Measurements from ENCODE around the gene ENDOD1. TPM values are rescaled to one million over a fixed set of nuclear protein-coding genes. Genes with fewer than 3 reads are reported as not detected.

The ENDOD1 gene
- total RNA-seq, 2 donors from 2014 or later = 68.1 to 71.8 TPM

DNA sequence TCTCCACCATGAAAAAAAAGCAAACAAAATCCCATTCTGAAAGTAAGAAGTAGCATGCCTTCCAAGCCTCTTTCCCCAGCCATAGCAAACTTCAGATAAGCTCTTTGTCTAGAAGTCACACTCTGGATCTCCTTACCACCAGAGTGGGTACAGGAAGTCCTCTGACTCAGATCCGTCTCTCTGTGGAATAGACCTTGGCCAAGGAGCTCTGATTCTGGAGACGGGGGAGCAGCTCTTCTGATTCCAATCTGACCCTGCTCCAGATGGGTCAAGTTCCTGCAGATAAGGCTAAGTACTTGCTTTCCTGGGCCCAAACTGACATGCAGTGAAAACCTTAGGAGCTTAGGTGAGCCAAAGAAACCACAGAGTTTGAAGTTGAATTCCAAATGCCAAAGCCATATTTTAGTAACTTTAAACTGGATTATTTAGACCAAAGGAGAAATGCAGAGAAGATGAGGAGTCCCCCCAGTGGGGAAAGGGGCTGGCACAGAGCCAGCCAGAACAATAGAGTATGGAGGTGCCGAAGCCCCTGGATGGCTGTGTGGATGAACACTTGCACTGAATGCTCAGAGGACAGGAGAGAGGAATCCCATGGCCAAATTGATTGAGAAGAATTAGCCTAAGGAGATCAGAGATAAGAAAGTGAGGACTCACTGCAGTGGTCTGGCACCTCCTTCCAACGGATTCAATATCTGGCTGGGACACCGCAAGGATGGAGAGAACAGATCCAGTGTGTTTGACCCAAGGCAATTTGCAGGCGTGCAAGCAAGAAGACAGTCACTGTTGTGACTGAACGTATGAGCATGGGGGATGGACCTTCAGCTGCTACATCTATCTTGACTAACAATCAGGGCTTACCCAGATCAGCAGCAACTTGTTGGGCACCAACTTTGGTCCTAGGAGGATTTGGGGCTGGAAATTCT lies 54.9 kb downstream of the ENDOD1 start:
- H3K9ac ChIP-seq (ENCODE audit: low read depth in 2 of 2, low read length in 2 of 2) = no peak overlapping the region
- intact Hi-C loops (cut with DNase I) = loop anchor here (10.0 kb wide), 1 partner anchor 170 kb away; the partner anchor contains the start of genes CWC15 and KDM4D

DNA sequence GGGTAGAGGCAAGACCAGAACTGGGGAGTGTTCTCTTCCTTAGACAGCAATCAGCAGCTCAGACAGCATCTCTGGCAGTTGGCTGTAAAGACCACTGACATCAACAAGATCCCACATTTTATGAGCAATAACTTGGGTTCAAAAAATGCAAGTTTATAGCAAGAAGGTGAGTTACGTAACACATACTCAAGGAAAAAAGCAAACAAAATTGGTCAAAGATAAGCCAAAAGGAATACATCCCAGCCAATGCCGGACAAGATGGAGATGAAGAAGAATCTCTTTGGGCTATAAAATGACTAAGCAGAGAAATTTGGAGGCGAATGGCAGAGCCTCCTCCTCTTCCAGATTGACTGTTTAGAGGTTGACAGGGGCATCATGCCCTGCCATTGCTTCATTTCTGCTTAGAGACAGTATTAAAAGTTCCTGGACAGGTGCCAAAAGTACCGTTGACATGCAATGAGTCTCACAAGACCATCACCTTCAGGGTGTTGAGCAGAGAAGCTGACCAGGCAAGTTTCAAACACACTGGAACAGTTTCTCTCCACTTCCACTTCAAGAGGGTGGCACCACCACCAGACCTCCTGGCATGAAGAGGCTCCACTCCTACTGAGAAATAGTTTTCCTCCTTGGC lies 55.9 kb downstream of the ENDOD1 start:
- no peaks in the 10 kb centered on the region for H3K9me3 ChIP-seq
- no peak for TF ChIP-seq CTCF (IDR thresholded peaks at IDR 0.05)
- H3K36me3 ChIP-seq = no peaks in the 10 kb centered on the region
- H3K4me3 ChIP-seq = no peak overlapping the region
- no peak overlapping the region for H3K27ac ChIP-seq
- no peak for DNase-seq
- H3K9ac ChIP-seq (ENCODE audit: low read depth in 2 of 2, low read length in 2 of 2) = no peak overlapping the region
- intact Hi-C loops (cut with DNase I) = loop anchor here (10.0 kb wide), 1 partner anchor 171 kb away; the partner anchor contains the start of genes CWC15 and KDM4D
- no peaks in the 10 kb centered on the region for H3K27me3 ChIP-seq
- peaks cover 3% of the 10 kb centered on the region for H3K4me1 ChIP-seq

More for the DNA sequence above, 54.9 kb downstream of the ENDOD1 start:
- TF ChIP-seq CTCF (IDR thresholded peaks at IDR 0.05) = no peak
- Histone ChIP-seq H3K27me3 (no peaks in the 10 kb centered on the region), H3K27ac (no peak overlapping the region), H3K36me3 (no peaks in the 10 kb centered on the region), H3K4me3 (no peak overlapping the region), H3K4me1 (peaks cover under 1% of the 10 kb centered on the region), H3K9me3 (no peaks in the 10 kb centered on the region)
- no peak for DNase-seq

GRCh38 chr11:95147364-95147905 lies 57.8 kb downstream of the ENDOD1 start:
- Histone ChIP-seq H3K27me3 (no peaks in the 10 kb centered on the region), H3K9me3 (no peaks in the 10 kb centered on the region), H3K36me3 (no peaks in the 10 kb centered on the region), H3K27ac (no peak overlapping the region), H3K4me1 (peaks cover 3% of the 10 kb centered on the region), H3K4me3 (no peak overlapping the region), H3K9ac (ENCODE audit: low read depth in 2 of 2, low read length in 2 of 2) (no peak overlapping the region)
- TF ChIP-seq CTCF (IDR thresholded peaks at IDR 0.05) = no peak
- no peak for DNase-seq
- intact Hi-C loops (cut with DNase I) = loop anchor here (10.0 kb wide), 1 partner anchor 173 kb away; the partner anchor contains the start of genes CWC15 and KDM4D

- H3K27ac ChIP-seq = no peak overlapping the region
- no peaks in the 10 kb centered on the region for H3K27me3 ChIP-seq
- peaks cover 3% of the 10 kb centered on the region for H3K4me1 ChIP-seq
- H3K36me3 ChIP-seq = no peaks in the 10 kb centered on the region
- no peaks in the 10 kb centered on the region for H3K9me3 ChIP-seq
- H3K9ac ChIP-seq (ENCODE audit: low read depth in 2 of 2, low read length in 2 of 2) = no peak overlapping the region
- no peak for DNase-seq
- no peak overlapping the region for H3K4me3 ChIP-seq
- TF ChIP-seq CTCF (IDR thresholded peaks at IDR 0.05) = no peak
- intact Hi-C loops (cut with DNase I) = loop anchor here (10.0 kb wide), 1 partner anchor 174 kb away; the partner anchor contains the start of genes CWC15 and KDM4D
Observed at GRCh38 chr11:95148406-95148805, 58.8 kb downstream of the ENDOD1 start.

DNA sequence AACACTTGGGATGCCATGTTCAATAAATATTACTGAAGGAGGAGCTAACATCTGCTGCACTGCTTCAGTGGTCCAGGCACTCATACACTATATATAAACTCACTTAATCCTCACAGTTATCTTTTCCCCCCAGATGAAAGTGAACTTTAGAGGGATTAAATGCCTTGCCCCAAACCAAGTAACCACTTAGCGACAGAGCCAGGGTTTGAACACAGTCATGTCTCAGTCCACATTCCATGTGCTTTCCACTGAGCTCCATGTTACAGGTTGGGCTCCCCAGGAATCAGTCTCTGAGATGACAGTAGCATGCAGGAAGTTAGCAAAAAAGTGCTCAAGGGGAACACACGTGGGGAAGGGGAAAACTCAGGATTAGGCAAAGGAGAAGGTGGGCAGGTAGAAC lies 59.3 kb downstream of the ENDOD1 start:
- peaks cover 3% of the 10 kb centered on the region for H3K4me1 ChIP-seq
- no peak overlapping the region for H3K4me3 ChIP-seq
- H3K9ac ChIP-seq (ENCODE audit: low read depth in 2 of 2, low read length in 2 of 2) = no peak overlapping the region
- DNase-seq = no peak
- intact Hi-C loops (cut with DNase I) = loop anchor here (10.0 kb wide), 1 partner anchor 174 kb away; the partner anchor contains the start of genes CWC15 and KDM4D
- H3K9me3 ChIP-seq = no peaks in the 10 kb centered on the region
- H3K36me3 ChIP-seq = no peaks in the 10 kb centered on the region
- H3K27me3 ChIP-seq = no peaks in the 10 kb centered on the region
- TF ChIP-seq CTCF (IDR thresholded peaks at IDR 0.05) = no peak
- H3K27ac ChIP-seq = no peak overlapping the region

Data from colonic mucosa (tissue), 4 donors.